Measurements from ENCODE around the gene HNRNPUL2.

DNA sequence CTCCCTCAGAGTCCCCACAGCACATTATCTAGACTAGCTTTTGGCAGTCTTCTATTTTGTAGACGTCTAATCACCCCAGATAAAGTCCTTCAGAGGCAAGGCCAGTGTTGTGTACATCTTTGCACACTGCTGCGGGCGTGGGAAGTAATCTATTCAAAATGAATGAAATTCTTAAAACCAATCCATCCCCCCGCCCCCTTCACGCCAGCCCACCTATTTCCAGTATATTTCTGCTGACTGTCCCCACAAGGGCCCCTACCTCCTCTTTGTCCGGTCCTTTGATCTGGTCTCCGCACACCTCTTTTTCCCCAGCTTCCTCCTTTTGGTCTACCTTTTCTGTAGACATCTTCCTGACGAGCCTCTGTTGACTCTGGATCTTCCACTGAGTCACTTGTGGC, 20.4 kb downstream of the HNRNPUL2 start:
- TF ChIP-seq POLR2A (IDR thresholded peaks at IDR 0.05; ENCODE audit: low read length) (no peak), GATA1 (IDR thresholded peaks at IDR 0.05; ENCODE audit: low read depth, low read length) (no peak)
